K562 (cell line): ENCODE results near the gene ZNF22. TPM values are rescaled to one million over a fixed set of nuclear protein-coding genes. Genes with fewer than 3 reads are reported as not detected.

ENCODE experiments used
- ATAC-seq: fragments of 200-7000 bp; cut with Tn5 transposase; 3 replicates; pipeline ENCODE4 v1.9.1; 2020; ENCODE audit warnings: moderate library complexity
- BruUV-seq: library from RNA; stranded (reverse); fragments of 400-500 nt; replicated peaks from 2 replicates; lab custom pipeline; 2021; lab: Mats Ljungman, UMichigan
- CTCF ChIA-PET: fragments of 300-600 bp; formaldehyde crosslinking; extraction: SDS; loops from one replicate; lab custom pipeline; 2021; ENCODE audit warnings: low intra/inter-chr PET ratio; lab: Yijun Ruan, JAX
- POLR2A ChIA-PET: fragments of 300-600, 350-650 bp; sonication (Branson Sonifier 250); formaldehyde crosslinking; extraction: SDS; loops from one replicate; lab custom pipeline; 2021; ENCODE audit warnings: antibody characterized with exemption, inconsistent platforms; lab: Yijun Ruan, JAX
- DNase-seq, 4 experiments: peaks; one replicate each; pipeline versions ENCODE4 v3.0.0 to v3.0.0-alpha.2; 2011 to 2018; ENCODE audit warnings: low spot score in 3 of 4, mixed read lengths in 3 of 4; ENCODE audit errors: extremely low read depth in 1 of 4
- FAIRE-seq: peaks from 2 replicates; lab custom pipeline; 2011; peaks lifted over from hg19 to GRCh38; lab: Jason Lieb, UNC
- H2AFZ ChIP-seq: 2 replicates; pipeline ENCODE4 v1.6.0; 2011; ENCODE audit warnings: low read depth, low read length, control low read depth, inconsistent platforms
- H3K27ac ChIP-seq: fragments of 200-600 bp; 3 replicates; pipeline ENCODE4 v1.8.0; 2011; ENCODE audit warnings: low read depth, mild to moderate bottlenecking, control low read depth, inconsistent platforms, low read length, moderate library complexity, mixed read lengths; ENCODE audit errors: extremely low read depth
- H3K27me3 ChIP-seq, 2 experiments: fragments of 300-600 bp in 1 of 2; 2 replicates in 1 of 2; 3 replicates in 1 of 2; pipeline versions ENCODE4 v1.6.0 to v1.8.0; 2011; ENCODE audit warnings: inconsistent platforms in 2 of 2, low read length in 2 of 2, mild to moderate bottlenecking in 1 of 2, mixed read lengths in 1 of 2, moderate library complexity in 1 of 2; ENCODE audit not compliant: control insufficient read depth in 2 of 2, insufficient read depth in 2 of 2
- H3K36me3 ChIP-seq: fragments of 300-600 bp; 3 replicates; pipeline ENCODE4 v1.8.0; 2011; ENCODE audit warnings: mild to moderate bottlenecking, low read length, inconsistent platforms; ENCODE audit not compliant: control insufficient read depth, insufficient read depth
- H3K4me1 ChIP-seq, 2 experiments: fragments of 200-600 bp in 1 of 2; replicated peaks in 1 of 2; 2 replicates in 1 of 2; 3 replicates in 1 of 2; pipeline versions ENCODE4 v1.5.1 to v1.8.0; 2011; ENCODE audit warnings: inconsistent platforms in 2 of 2, low read length in 2 of 2, mild to moderate bottlenecking in 1 of 2, mixed read lengths in 1 of 2, moderate library complexity in 1 of 2; ENCODE audit not compliant: control insufficient read depth in 2 of 2, insufficient read depth in 2 of 2
- H3K4me2 ChIP-seq: 2 replicates; pipeline ENCODE4 v1.6.1; 2011; ENCODE audit warnings: low read length, control low read depth, inconsistent platforms, mixed read lengths; ENCODE audit not compliant: insufficient read depth
- H3K4me3 ChIP-seq: fragments of 200-600 bp; sonication (generic), shearing (Covaris generic); 2 replicates; pipeline ENCODE4 v1.5.1; 2016; ENCODE audit warnings: control low read depth, inconsistent platforms
- H3K79me2 ChIP-seq: fragments of 200-600 bp; 3 replicates; pipeline ENCODE4 v1.8.0; 2011; ENCODE audit warnings: low read length, inconsistent platforms; ENCODE audit not compliant: control insufficient read depth, insufficient read depth
- H3K9ac ChIP-seq, 2 experiments: 2 replicates each; pipeline versions ENCODE4 v1.6.0 to v1.6.1; 2011; ENCODE audit warnings: low read depth in 2 of 2, low read length in 2 of 2, control low read depth in 1 of 2, inconsistent platforms in 1 of 2, mild to moderate bottlenecking in 1 of 2, mixed read lengths in 1 of 2; ENCODE audit not compliant: insufficient read depth in 1 of 2
- H3K9me1 ChIP-seq: one replicate; pipeline ENCODE4 v1.6.0; 2011; ENCODE audit warnings: inconsistent platforms, mild to moderate bottlenecking, low read length, moderate library complexity; ENCODE audit not compliant: control insufficient read depth, insufficient read depth
- H3K9me3 ChIP-seq: replicated peaks from 2 replicates; pipeline ENCODE4 v1.5.1; 2011; ENCODE audit warnings: low read depth, low read length, inconsistent platforms; ENCODE audit not compliant: control insufficient read depth, insufficient read depth
- H4K20me1 ChIP-seq: replicated peaks from 2 replicates; pipeline ENCODE4 v1.6.1; 2011; ENCODE audit warnings: low read length, inconsistent platforms, mixed read lengths; ENCODE audit not compliant: control insufficient read depth, insufficient read depth
- BRF1 ChIP-seq: IDR thresholded peaks from 3 replicates; pipeline ENCODE4 v1.6.1; 2011; ENCODE audit warnings: borderline replicate concordance, mild to moderate bottlenecking; ENCODE audit not compliant: insufficient read length; ENCODE audit errors: extremely low read depth
- CBFA2T2 ChIP-seq: fragments of 450-650 bp; conservative IDR thresholded peaks from 2 replicates; pipeline ENCODE4 v1.6.1; 2017; ENCODE audit warnings: mild to moderate bottlenecking
- CHCHD3 ChIP-seq: fragments of 250-450 bp; sonication (Bioruptor Pico); IDR thresholded peaks from 2 replicates; pipeline ENCODE4 v2.1.2; 2022; ENCODE audit warnings: mild to moderate bottlenecking
- FOS ChIP-seq: IDR thresholded peaks from 3 replicates; pipeline ENCODE4 v1.6.1; 2011; ENCODE audit not compliant: insufficient read length; ENCODE audit errors: extremely low read depth
- JUND ChIP-seq, 2 experiments: IDR thresholded peaks; 2 replicates in 1 of 2; 3 replicates in 1 of 2; pipeline ENCODE4 v1.6.1; 2011; ENCODE audit warnings: borderline replicate concordance in 2 of 2, low read depth in 2 of 2, low read length in 2 of 2, improper control_type of control experiment in 1 of 2, missing biosample characterization in 1 of 2, missing genetic modification characterization in 1 of 2, missing genetic modification reagents in 1 of 2
- MYC ChIP-seq, 2 experiments: fragments of 250-450 bp in 1 of 2; sonication (Bioruptor Pico) in 1 of 2; IDR thresholded peaks; 2 replicates each; pipeline versions ENCODE4 v1.5.1 to v1.6.1; 2012 to 2021; ENCODE audit warnings: low read depth in 2 of 2, borderline replicate concordance in 1 of 2, improper control_type of control experiment in 1 of 2, low read length in 1 of 2, mild to moderate bottlenecking in 1 of 2, moderate library complexity in 1 of 2
- NFXL1 ChIP-seq: fragments of 450-650 bp; formaldehyde crosslinking; IDR thresholded peaks from 2 replicates; pipeline ENCODE4 v1.4.0; 2021; ENCODE audit warnings: mild to moderate bottlenecking
- THRB ChIP-seq: fragments of 450-650 bp; formaldehyde crosslinking; conservative IDR thresholded peaks from 2 replicates; pipeline ENCODE4 v1.4.0; 2022; ENCODE audit warnings: mild to moderate bottlenecking, missing genetic modification characterization
- TRIM24 ChIP-seq, 2 experiments: fragments of 450-650 bp; IDR thresholded peaks; 2 replicates each; pipeline ENCODE4 v1.6.1; 2016
- ZNF77 ChIP-seq: fragments of 250-450 bp; sonication (Bioruptor Pico); IDR thresholded peaks from 2 replicates; pipeline ENCODE4 v1.5.0; 2020
- WGBS: fragments of 100-300 bp; shearing (Covaris generic); methylation state at CpG from one replicate; pipeline ENCODE4 v1.1.6; 2016; ENCODE audit warnings: low coverage, mixed read lengths; ENCODE audit not compliant: insufficient coverage; ENCODE audit errors: missing lambda C conversion rate; 5-methylcytosine and 5-hydroxymethylcytosine counted together
- in situ Hi-C: fragments of 300-500 bp; cut with MboI; formaldehyde crosslinking; loops from 4 replicates; pipeline ENCODE4 v1.15.0; 2018; ENCODE audit warnings: inconsistent platforms, mixed read lengths
- intact Hi-C: fragments of 100-400 bp; cut with micrococcal nuclease; formaldehyde crosslinking; loops from 2 replicates; pipeline ENCODE4 v1.14.2; 2022
- polyA plus RNA-seq, 8 experiments: library from polyadenylated mRNA; depleted of rRNA in 4 of 8; stranded (reverse) in 5 of 8; unstranded in 3 of 8; fragments of >200 nt; fragmentation: Nextera tagmentation in 2 of 8; fragmentation: Illumina TruSeq in 1 of 8; extraction: Ambion mirVana in 2 of 8; extraction: Trizol in 1 of 8; gene quantifications; 2 replicates each; pipeline versions ENCODE4 v1.2.1 to v1.2.3, GENCODE V29; 2011 to 2014; ENCODE audit warnings: inconsistent platforms in 1 of 8, missing spikeins in 1 of 8
- total RNA-seq, 7 experiments: library from RNA; depleted of rRNA in 6 of 7; stranded (reverse); fragments of >200 nt in 6 of 7; fragmentation: Illumina TruSeq in 2 of 7; extraction: Trizol in 2 of 7; gene quantifications; 2 replicates each; pipeline versions ENCODE4 v1.2.1 to v1.2.3, GENCODE V29; 2011 to 2021; ENCODE audit warnings: low replicate concordance in 1 of 7
- TF ChIP-seq, protein P1 (sequence below): fragments of 250-450 bp; sonication (Bioruptor Pico); IDR thresholded peaks from 2 replicates; pipeline ENCODE4 v1.8.0; 2022; ENCODE audit warnings: inconsistent platforms, mild to moderate bottlenecking, moderate library complexity, borderline replicate concordance
- TF ChIP-seq, protein P2 (sequence below): IDR thresholded peaks from 2 replicates; pipeline ENCODE4 v1.6.1; 2012; ENCODE audit warnings: low read depth, low read length, improper control_type of control experiment, borderline replicate concordance

ZNF22 gene
- total and polyA plus RNA-seq, 9 of the 15 experiments (the other 6 are each of a cell fraction or from before 2014, with no cell fraction given) = 36.2 to 98.7 (median 51.2) TPM

- TF ChIP-seq THRB (CRISPR knock-in tag) = peak; percentile 56; the same call in 1 of the 2 replicates
- TF ChIP-seq, all 486 proteins: peak for 4
Measured at GRCh38 chr10:44956717-44957706, 43.7 kb upstream of the ZNF22 start (continued).

DNA sequence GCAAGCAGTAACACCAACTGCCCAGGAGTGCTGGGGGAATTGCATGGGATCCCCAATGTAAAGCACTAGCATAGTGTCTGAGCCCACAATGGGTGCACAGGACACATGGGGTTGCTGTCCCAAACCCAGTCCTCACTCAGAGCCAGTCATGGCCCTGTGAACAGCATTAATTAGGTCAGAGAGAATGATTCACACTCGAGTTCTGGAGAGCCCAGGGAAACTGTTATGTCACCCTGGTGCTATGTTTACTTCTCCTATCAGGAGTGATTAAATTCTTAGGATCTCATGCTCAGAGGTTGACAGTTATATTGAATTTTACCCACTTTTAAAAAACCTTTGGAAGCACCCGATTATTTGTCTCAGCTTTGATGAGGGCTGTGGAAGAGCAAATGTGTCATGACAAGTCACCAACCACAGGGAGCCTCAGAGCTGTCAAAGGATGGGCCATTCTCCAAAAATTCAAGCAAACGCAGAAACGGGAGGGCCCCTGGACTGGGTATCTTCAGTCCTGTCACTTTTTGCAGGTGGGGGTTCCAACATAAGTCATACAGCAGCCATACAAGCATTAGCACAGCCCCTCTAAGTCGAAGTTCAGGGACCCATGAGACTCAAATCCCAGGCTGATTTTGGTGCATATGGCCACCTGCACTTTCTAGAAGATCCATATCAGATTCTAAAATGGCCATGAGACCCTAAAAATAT lies 42.4 kb upstream of the ZNF22 start:
- ATAC-seq (no peak), FAIRE-seq (peak; percentile 26), DNase-seq (no peak)
- CTCF ChIA-PET = no interaction called here
- H3K36me3 ChIP-seq = no peaks in the 10 kb centered on the region
- in situ Hi-C loops (no loop called here), intact Hi-C loops (no loop called here)
- no peak overlapping the region for H3K4me3 ChIP-seq
- 12% methylated on average over 5 of the region's 5 CpGs for WGBS
- no peaks in the 10 kb centered on the region for H3K9me3 ChIP-seq
- no peak overlapping the region for H3K27ac ChIP-seq
- H4K20me1 ChIP-seq = peaks cover 8% of the 10 kb centered on the region; the same call in 1 of the 2 replicates
- no TSS peak for BruUV-seq
- H3K27me3 ChIP-seq = peaks cover 15 to 32% of the 10 kb centered on the region in 2 experiments; a peak in 4 of 5 replicates
- H2AFZ ChIP-seq = no peak overlapping the region
- POLR2A ChIA-PET = no interaction called here
- no peaks in the 10 kb centered on the region for H3K79me2 ChIP-seq
- H3K9ac ChIP-seq = no peak overlapping the region
- H3K9me1 ChIP-seq = peaks cover 4% of the 10 kb centered on the region
- peaks cover 8 to 11% of the 10 kb centered on the region in 2 experiments; a peak in 4 of 5 replicates for H3K4me1 ChIP-seq
- H3K4me2 ChIP-seq = no peak overlapping the region
- TF ChIP-seq, protein P1, sequence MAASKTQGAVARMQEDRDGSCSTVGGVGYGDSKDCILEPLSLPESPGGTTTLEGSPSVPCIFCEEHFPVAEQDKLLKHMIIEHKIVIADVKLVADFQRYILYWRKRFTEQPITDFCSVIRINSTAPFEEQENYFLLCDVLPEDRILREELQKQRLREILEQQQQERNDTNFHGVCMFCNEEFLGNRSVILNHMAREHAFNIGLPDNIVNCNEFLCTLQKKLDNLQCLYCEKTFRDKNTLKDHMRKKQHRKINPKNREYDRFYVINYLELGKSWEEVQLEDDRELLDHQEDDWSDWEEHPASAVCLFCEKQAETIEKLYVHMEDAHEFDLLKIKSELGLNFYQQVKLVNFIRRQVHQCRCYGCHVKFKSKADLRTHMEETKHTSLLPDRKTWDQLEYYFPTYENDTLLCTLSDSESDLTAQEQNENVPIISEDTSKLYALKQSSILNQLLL = 0 out of 2 replicates have a peak, but pooled peaks have one; percentile 13
- TF ChIP-seq JUND (IDR thresholded peaks at IDR 0.05; ENCODE audit: borderline replicate concordance, low read depth, low read length) (no peak), JUND (tag; IDR thresholded peaks at IDR 0.05; ENCODE audit: borderline replicate concordance, low read depth, low read length) (0 out of 3 replicates have a peak, but pooled peaks have one; percentile 15), TRIM24 (IDR thresholded peaks at IDR 0.05) (no peak), BRF1 (no peak), NFXL1 (no peak), ZNF77 (CRISPR knock-in tag) (no peak), CBFA2T2 (no peak), FOS (no peak), MYC (IDR thresholded peaks at IDR 0.05; ENCODE audit: low read depth, low read length) (no peak), MYC (CRISPR knock-in tag; IDR thresholded peaks at IDR 0.05; ENCODE audit: borderline replicate concordance, low read depth) (no peak), CHCHD3 (CRISPR knock-in tag) (no peak)
- TF ChIP-seq, protein P2, sequence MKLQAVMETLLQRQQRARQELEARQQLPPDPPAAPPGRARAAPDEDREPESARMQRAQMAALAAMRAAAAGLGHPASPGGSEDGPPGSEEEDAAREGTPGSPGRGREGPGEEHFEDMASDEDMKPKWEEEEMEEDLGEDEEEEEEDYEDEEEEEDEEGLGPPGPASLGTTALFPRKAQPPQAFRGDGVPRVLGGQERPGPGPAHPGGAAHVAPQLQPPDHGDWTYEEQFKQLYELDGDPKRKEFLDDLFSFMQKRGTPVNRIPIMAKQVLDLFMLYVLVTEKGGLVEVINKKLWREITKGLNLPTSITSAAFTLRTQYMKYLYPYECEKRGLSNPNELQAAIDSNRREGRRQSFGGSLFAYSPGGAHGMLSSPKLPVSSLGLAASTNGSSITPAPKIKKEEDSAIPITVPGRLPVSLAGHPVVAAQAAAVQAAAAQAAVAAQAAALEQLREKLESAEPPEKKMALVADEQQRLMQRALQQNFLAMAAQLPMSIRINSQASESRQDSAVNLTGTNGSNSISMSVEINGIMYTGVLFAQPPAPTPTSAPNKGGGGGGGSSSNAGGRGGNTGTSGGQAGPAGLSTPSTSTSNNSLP = no peak
